Right lobe of liver (tissue), 4 donors: ENCODE data around the gene ATG14.

Experiments
- POLR2A ChIP-seq: fragments of 450-650 bp; IDR thresholded peaks from one replicate; pipeline ENCODE4 v1.6.1; 2017; ENCODE audit warnings: antibody characterized with exemption, mild to moderate bottlenecking
- TF ChIP-seq, protein P1 (sequence below), 4 donors: fragments of 200-600 bp in 3 of 4; fragments of 450-650 bp in 1 of 4; IDR thresholded peaks; one replicate each; pipeline versions ENCODE4 v1.5.1 to v1.8.0; 2016 to 2022; ENCODE audit warnings: antibody characterized with exemption in 4 of 4, mild to moderate bottlenecking in 2 of 4
- donor health status: DM: no; HTN: no; CAD: no.
- donor health status: DM: no; HTN: no; CAD: no.
- donor health status: DM: no; HTN: yes; CAD: no.

DNA sequence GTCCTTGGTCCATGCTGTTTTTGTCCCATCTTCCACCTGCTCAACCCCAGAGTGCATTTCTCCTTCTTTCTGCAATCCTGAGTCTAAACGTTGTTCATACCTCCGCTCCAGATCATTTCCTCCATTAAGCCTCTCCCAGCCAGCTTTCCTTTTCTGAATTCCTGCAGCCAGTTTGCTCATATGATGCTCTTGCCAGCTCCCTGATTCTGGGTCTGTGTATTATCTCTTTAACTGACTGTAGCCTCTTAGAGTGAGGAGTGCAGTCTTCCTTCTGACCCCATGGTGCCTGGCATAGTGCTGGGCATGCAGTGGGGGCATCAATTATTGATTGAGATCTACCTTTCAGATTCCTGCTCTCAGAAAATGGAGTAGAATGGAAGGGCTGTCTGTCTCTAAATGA is 40.3 kb upstream of the ATG14 start:
- no peak for TF ChIP-seq POLR2A
- TF ChIP-seq, protein P1, sequence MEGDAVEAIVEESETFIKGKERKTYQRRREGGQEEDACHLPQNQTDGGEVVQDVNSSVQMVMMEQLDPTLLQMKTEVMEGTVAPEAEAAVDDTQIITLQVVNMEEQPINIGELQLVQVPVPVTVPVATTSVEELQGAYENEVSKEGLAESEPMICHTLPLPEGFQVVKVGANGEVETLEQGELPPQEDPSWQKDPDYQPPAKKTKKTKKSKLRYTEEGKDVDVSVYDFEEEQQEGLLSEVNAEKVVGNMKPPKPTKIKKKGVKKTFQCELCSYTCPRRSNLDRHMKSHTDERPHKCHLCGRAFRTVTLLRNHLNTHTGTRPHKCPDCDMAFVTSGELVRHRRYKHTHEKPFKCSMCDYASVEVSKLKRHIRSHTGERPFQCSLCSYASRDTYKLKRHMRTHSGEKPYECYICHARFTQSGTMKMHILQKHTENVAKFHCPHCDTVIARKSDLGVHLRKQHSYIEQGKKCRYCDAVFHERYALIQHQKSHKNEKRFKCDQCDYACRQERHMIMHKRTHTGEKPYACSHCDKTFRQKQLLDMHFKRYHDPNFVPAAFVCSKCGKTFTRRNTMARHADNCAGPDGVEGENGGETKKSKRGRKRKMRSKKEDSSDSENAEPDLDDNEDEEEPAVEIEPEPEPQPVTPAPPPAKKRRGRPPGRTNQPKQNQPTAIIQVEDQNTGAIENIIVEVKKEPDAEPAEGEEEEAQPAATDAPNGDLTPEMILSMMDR (IDR thresholded peaks at IDR 0.05) = no peak
